NCI-H774 (cell line): ENCODE measurements around the gene NT5C3B.
A peak's percentile ranks its signal among the peaks of the same experiment; 100 is the strongest.
"Not testable (repeated sequence)": the region's sequence is repeated elsewhere in the genome, so short reads cannot be mapped to it uniquely, and the experiment has no call there.

Source experiments
- DNase-seq: peaks from one replicate; lab custom pipeline; 2025; lab: John Stamatoyannopoulos, UW

Gene NT5C3B

DNA sequence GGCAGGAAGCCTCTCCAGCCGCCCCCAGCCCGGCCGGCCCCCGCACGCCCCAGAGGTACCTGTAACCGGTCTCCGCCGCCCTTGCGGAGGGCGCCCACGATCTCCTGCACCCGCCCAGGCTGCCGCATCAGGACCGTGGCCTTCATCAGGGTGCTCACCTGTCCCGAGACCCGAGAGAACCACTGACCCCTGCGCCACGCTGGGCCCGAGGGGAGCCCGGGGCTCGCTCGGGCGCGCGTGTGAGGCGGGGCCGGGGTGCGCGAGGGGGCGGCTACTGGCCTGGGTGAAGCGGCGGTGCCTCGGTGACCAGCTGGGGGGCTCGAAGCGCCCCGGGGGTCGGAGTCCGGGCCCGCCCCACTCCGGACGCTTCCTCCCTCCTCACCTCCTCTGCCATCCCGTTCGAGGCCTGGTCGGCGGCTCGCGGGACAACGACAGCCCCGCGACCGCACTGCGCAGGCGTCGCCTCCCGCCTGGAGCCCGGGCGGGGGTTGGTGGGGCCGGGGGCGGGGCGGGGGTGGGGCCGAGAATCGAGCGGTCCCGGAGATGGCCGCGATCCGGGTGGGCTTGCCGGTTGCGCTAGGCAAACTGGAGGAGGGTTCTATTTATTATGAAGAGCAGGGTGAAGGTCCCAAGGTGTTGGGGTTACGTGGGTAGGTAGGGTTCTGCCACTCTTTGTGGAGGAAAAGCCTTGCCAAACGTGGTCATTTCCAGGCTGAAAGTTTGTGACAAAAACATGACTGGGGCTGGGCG is at the start of gene NT5C3B:
TSS of gene NT5C3B (minus strand) at position 433 of the 750 bp plus-strand sequence. CDS start at position 394, 39 bp downstream.
- peak; percentile 59 for DNase-seq

DNA sequence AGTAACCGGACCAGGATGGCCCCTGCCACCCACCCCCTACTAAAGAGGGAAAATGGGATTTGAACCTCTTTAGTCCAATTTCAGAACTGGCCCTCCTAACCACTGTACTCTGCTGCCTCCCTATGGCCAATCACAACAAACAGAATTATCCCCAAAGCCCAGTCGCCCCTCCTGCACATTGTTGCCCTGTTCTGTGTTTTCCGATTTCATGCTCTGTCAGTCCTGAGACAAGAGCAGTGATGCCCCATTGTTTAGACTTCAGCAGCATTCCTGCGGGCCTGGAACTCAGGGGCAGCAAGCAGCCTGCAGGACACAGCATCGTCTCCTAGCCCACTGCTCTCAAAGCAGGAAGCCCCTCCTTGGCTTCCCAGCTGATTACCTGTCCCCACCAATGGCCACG is 49.7 kb upstream of the NT5C3B start:
- no peak for DNase-seq

DNA sequence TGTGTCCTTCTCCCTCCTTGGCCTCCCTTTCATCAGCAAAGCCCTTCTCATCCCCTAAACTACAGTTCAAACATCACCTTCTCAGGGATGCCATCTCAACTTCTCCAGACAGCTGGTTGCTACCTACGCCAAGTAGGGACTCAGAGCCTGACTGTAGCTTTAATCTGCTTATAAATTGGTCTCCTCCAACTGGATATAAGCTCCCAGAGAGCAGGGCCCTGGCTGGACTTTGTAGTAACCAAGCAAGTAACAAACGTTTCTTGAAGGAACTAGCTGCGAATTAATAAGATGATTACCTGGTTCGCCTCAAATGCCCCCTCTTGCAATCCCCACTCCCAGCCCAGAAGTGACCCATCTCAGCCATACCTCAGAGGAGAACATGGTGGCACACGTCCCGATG is 46.7 kb upstream of the NT5C3B start:
- DNase-seq = no peak

GRCh38 chr17:41880130-41880529 is 44.1 kb upstream of the NT5C3B start:
- DNase-seq = no peak

DNA sequence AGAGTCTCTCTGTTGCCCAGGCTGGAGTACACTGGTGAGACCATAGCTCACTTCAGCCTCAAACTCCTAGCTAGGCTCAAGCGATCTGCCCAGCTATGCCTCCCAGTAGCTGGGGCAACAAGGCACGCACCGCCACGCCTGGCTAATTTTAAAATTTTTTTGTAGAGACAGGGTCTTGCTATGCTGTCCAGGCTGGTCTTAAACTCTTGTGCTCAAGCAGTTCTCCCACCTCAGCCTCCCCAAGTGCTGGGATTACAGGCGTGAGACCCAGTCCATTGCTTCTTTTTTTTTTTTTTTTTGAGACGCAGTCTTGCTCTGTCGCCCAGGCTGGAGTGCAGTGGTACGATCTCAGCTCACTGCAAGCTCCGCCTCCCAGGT is 38.2 kb upstream of the NT5C3B start:
- DNase-seq = not testable (repeated sequence)

GRCh38 chr17:41873559-41874292 is 37.7 kb upstream of the NT5C3B start:
- DNase-seq = no peak

DNA sequence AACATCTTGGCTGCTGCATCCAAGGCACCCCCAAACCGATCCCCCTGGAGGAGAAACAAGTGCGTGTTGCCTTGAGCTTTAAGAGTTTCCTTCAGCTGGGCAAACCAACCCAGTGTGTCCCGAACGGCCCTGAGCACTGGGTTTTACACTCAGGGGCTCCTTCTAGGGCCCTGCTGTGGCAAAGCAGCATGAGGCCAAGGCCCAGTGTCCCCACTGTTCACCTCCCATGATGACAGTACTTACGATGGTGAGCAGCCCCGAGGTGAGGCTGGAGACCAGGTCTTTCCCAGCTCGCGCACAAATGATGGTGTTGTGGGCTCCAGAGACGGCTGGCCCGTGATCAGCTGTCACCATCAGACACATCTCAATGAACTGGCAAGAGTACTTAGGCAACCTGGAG is 35.8 kb upstream of the NT5C3B start:
- no peak for DNase-seq

- DNase-seq = no peak
Observed at GRCh38 chr17:41870627-41871026, 34.6 kb upstream of the NT5C3B start.

DNA sequence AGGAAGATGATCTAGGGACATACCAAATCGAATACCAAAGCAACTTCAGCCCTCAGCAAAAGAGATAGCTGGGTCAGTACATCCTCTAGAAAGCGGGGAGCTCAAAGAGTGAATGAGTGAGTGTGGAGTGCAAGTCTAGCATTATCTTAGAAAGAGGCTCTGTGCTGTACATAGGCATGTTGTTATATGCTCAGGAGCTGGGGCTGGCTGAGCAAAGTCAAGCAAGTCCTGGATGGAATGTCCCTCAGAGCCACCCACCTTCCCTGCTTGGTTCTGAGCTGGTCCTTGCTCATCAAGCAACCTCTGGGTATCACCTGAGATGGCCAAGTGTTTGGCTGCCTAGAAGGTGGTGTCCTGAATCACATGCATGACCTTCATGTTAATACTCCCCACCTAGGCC is 34.1 kb upstream of the NT5C3B start:
- DNase-seq = no peak

- DNase-seq = no peak
Observed at GRCh38 chr17:41869426-41869825, 33.4 kb upstream of the NT5C3B start.

DNA sequence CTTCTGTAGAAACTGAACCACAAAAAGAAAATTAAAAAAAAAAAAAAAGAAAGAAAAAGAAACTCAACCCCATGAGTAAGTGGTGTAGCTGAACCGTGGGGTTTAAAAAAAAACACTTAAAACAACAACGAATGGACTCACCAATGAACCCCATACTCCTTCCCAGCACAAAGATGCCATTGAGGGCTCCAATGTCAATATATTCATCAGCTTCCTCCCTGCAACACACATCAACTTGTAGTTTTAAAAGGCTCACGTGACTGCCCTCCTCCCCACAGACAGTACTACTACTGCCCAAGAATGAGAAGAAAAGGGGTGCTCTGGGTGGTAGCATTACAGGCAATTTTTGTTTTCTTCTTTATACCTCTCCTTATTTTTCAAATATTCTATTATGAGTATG is 32.5 kb upstream of the NT5C3B start:
- DNase-seq = no peak

- no peak for DNase-seq
Observed at GRCh38 chr17:41865596-41865893, 29.5 kb upstream of the NT5C3B start.

DNA sequence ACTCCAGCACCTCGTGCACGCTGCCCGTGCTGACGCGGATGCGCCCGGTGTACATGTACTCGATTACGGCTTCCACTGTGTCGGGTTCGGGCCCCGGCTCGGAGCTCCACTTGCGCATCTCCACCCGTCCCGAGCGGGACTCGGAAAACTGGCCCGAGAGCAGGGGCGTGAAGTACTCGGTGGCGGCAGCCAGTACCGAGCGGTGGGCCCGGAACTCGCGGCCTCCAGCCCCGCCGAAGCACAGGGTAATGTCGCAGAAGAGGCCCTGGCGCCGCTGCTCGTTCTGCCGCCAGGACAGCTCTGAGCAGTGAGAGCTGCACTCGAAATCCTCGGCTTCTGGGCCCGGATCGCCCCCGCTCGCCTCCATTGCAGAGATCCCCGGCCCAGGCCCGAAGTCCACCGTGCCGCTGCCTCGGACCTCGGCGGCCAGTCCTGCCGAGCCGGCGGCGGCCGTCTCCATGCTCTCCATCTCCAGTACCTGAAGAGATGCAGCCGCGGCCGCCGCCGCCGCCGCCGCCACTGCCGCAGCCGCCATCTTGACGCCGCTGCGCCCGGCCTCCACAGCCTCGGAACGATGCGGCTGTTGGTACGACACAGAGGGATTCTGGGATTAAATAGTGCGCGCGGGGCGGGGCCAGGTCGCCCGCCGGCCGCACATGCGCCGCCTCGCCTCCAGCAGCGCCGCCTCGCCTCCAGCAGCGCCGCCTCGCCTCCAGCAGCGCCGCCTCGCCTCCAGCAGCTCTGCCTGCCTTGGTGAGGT is 29.0 kb upstream of the NT5C3B start, which contains the start of gene KLHL11:
TSS of gene KLHL11 (minus strand) at position 588 of the 760 bp plus-strand sequence. CDS start at position 535, 53 bp downstream.
- peak; percentile 96 for DNase-seq

GRCh38 chr17:41864498-41864835 is 28.4 kb upstream of the NT5C3B start:
- no peak for DNase-seq

DNA sequence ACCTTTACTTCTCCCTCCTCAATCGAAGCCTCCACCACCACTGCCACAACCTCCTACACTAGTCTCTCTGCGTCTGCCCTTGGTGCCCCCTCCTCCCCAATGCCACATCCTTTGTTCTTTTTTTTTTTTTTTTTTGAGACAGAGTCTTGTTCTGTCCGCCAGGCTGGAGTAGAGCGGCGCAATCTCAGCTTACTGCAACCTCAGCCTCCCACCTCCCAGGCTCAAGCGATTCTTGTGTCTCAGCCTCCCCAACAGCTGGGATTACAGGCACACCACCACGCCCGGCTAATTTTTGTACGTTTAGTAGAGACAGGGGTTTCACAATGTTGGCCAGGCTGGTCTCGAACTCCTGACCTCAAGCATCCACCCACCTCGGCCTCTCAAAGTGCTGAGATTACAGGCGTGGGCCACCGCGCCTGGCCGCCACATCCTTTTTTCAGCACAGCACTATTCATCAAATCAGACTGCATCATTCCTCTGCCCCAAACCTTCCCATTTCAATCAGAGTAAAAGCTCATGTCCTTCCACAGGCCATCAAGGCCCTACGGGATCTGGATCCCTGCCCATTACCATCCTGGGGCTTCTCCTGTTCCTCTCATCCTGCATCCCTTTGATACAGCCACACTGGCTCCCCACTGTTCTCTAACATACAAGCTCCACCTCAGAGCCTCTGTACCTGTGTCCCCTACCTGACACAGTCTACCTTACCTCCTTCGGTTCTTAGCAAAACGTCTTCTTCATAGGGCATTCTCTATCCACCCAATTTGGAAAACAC is 27.2 kb upstream of the NT5C3B start:
- no peak for DNase-seq

DNA sequence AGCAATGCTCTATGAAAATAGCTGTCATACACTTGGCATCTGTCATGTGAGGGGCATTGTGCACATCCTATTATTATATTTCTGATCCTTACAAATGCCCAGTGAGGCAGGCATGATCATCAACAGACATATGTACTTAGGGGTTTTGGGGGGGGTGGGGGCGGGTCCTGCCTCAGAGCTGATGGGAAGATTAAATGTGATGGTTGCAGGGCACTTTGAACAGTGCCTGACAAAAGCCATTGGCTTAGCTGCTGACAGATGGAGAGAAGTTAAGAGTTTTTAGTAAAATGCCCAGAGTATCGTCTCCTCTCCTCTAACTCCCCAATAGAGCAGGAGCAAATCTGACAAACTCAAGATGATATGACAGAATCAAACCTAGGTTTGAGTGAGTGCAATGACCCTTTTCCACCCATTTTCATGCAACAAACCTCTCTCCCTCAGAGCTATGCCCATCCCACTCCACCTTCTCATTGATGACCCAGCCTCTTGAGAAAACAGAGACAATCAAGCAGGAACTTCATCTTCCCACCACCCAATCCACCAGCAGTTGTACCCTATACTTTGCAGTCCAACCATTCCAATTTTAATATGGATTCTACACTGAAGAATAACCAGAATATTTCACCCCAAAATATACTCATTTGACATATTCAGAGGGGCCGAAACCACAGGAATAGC is 24.4 kb upstream of the NT5C3B start:
- no peak for DNase-seq

- DNase-seq = not testable (repeated sequence)
Observed at GRCh38 chr17:41851382-41851781, 15.3 kb upstream of the NT5C3B start.

DNA sequence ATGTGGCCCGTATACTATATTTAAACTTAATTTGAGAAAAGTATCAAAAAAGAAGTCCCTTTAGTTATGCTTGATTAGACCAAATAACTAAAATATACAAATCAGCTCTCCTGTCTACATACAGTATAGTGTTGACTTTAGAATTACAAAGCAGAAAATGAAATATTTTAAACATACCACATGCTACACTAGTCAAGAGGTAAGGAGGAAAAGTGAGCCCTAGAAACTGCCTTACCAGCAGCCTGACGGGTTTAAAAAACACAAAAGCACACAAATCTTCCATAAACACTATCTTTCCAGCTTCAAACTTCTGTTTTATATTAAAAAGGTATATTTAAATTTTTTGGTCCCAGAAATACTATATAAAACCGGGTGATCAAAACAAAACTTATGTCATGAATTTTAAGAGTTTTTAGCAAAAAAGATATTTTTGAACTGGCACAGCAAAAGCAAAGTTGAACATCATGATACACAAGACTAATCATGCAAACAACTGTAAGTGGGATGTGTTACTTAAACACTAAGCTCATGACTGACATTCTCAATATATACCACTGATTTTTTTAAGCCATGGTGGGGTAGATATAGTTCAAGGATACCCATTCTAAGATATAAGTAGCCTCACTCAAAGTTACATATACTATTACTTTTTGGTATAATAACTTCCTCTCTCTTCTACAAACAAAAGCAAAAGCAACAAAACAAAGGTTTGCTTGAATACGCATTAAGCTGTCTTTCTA is 13.4 kb upstream of the NT5C3B start:
- DNase-seq = no peak

DNA sequence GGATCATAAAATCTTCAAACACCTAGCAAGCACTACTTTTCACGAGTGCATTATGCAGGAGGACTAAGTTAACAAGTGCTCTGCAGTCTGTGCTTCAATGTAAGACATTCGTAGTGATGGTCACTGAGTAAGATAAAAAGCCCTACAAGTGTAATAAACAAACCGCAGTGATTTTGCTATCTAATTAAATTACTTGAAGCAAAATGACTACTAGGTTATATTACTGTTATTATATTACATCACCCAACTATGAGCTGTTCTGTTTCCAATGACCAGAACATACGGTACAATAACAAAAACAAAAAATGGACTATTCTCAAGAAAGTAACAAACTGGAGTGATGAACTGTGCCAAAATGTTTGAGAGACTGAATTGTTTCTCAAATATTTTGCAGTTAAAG is 12.8 kb upstream of the NT5C3B start:
- DNase-seq = no peak

DNA sequence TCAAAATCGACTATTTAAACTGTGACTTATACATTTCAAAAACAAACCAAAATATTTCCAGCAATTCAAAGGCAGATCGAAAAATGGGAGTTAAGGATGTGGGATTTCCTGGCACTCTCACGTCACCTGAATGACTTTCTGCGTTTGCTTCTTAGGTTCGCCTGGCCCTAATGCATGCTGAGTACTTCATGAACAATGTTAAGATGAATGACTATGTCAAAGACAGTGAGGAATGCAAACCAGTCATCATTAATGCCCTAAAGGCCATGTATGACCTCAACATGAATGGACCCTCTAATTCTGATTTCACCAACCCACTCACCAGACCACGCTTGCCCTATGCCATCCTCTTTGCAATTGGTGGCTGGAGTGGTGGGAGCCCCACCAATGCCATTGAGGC is 8.9 kb upstream of the NT5C3B start:
- no peak for DNase-seq

DNA sequence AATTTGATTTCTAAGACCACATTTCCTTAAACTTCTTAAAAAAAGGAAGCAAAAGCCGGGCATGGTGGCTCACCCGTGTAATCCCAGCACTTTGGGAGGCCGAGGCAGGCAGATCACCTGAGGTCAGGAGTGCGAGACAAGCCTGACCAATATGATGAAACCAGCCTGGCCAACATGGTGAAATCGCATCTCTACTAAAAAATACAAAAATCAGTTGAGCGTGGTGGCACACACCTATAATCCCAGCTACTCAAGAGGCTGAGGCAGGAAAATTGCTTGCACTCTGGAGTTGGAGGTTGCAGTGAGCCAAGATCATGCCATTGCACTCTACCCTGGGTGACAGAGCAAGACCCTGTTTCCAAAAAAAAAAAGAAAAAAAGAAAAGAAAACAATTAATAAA is 4.7 kb upstream of the NT5C3B start:
- DNase-seq = not testable (repeated sequence)
